Stimulated activated CD8-positive, alpha-beta memory T cell treated with anti-CD3 and anti-CD28 coated beads, Interleukin-15, amount 100 ng/mL, for 24 hours (primary cell): ENCODE results near the gene ITSN1.

ENCODE experiments used
- DNase-seq: peaks from one replicate; pipeline ENCODE4 v3.0.0-alpha.2; 2020; ENCODE audit warnings: low read depth

The ITSN1 gene

GRCh38 chr21:33932731-33933130 is 290.4 kb downstream of the ITSN1 start:
- DNase-seq: no peak

GRCh38 chr21:33936301-33937038 is 294.2 kb downstream of the ITSN1 start:
- no peak for DNase-seq

- DNase-seq: no peak
These were observed 294.8 kb downstream of the ITSN1 start for GRCh38 chr21:33937146-33937545.

GRCh38 chr21:33937931-33938339 is 295.6 kb downstream of the ITSN1 start:
- DNase-seq: no peak

GRCh38 chr21:33938381-33938780 is 296.1 kb downstream of the ITSN1 start:
- no peak for DNase-seq

- DNase-seq: no peak
These were observed 296.9 kb downstream of the ITSN1 start for GRCh38 chr21:33939226-33939625.

GRCh38 chr21:33940164-33940880 is 298.0 kb downstream of the ITSN1 start:
- DNase-seq: no peak

- no peak for DNase-seq
These were observed 298.6 kb downstream of the ITSN1 start for GRCh38 chr21:33940881-33941245.

GRCh38 chr21:33942426-33942825 is 300.1 kb downstream of the ITSN1 start:
- no peak for DNase-seq

GRCh38 chr21:33943293-33943692 is 301.0 kb downstream of the ITSN1 start:
- DNase-seq: no peak

- no peak for DNase-seq
These were observed 302.0 kb downstream of the ITSN1 start for GRCh38 chr21:33944185-33944763.

GRCh38 chr21:33945652-33946270 is 303.5 kb downstream of the ITSN1 start:
- no peak for DNase-seq

GRCh38 chr21:33947451-33948095 is 305.3 kb downstream of the ITSN1 start:
- DNase-seq: peak; percentile 44

GRCh38 chr21:33948096-33948950 is 306.0 kb downstream of the ITSN1 start:
- DNase-seq: peak; percentile 40

GRCh38 chr21:33948951-33949444 is 306.7 kb downstream of the ITSN1 start:
- DNase-seq: no peak
